Measurements from ENCODE around the gene KRT75.
"Not testable (repeated sequence)": the region's sequence is repeated elsewhere in the genome, so short reads cannot be mapped to it uniquely, and the experiment has no call there.

Gene KRT75

DNA sequence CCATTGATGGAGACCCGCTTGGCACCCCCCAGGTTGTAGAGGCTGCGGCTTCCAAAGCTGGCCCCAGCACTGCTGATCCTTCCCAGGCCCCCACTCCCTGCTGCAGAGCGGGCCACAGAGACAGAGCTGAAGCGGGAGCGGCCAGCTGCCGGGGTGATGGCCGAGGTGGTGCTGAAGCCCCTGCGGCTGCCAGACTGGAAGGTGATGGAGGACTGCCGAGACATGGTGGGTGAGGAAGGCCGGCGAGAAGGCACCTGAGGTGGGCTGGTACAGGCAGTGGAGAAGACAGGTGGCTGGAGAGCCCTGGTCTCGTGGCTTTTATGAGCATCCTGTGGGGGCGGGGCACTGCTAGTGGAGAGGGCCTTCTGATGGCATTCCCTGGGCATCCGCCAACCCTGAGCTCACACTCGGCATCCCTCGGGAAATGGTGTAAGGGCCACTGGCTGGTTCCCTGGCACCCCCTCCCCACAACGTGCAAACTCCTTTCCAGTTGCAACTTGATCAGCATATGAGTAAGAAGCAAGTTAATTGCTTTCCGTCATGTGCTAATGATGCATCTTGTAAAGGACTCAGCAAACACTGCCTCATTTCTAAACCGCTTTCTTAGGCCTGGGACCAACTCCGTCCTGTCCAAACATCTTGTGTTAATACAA is at the start of gene KRT75:
Gene KRT75, minus strand, starts transcription at position 291 of the 653 bp plus-strand sequence. Its CDS starts 67 bp downstream, at position 224.
- no peak for DNase-seq

- no peak for DNase-seq
These were observed 45.9 kb upstream of the KRT75 start for GRCh38 chr12:52480073-52480472.

DNA sequence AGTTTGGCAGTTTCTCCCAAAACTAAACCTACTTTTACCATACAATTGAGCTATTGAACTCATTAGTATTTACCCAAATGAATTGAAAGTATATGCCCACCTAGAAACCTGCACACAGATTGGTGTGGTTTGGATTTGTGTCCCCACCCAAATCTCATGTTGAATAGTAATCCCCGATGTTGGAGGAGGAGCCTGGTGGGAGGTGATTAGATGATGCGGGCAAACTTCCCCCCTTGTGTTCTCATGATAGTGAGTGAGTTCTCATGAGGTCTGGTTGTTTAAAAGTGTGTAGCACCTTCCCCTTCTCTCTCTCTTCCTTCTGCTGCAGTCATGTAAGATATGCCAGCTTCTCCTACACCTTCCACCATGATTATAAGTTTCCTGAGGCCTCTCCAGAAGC is 43.5 kb upstream of the KRT75 start:
- no peak for DNase-seq

GRCh38 chr12:52474212-52474611 is 40.0 kb upstream of the KRT75 start:
- no peak for DNase-seq

DNA sequence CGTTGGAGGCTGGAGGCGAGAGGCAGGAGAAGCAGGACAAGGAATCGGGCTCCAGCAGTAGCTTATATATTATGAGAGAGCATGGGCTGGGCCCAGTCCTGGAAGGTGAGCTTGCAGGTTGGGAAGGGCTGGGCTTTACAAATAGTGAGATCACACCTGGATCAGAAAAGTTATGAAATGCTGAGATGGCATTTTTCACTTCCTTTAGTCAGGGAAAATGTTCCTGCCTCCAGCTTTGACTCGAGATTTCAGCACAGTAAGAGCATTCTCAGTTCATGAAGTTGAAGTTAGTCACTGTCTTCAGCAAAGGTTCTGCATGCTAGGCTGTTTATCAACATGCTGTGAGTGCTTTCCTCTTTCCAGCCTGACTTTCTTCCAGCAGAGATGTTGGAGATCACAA is 39.6 kb upstream of the KRT75 start, which contains the start of gene KRT6C:
Gene KRT6C, minus strand, starts transcription at position 38 of the 400 bp plus-strand sequence. CDS start 68 bp downstream, outside the sequence.
- no peak for DNase-seq

- DNase-seq = no peak
These were observed 35.7 kb upstream of the KRT75 start for GRCh38 chr12:52469853-52470252.

GRCh38 chr12:52464897-52465296 is 30.7 kb upstream of the KRT75 start:
- DNase-seq = no peak

GRCh38 chr12:52461693-52462092 is 27.5 kb upstream of the KRT75 start:
- no peak for DNase-seq

DNA sequence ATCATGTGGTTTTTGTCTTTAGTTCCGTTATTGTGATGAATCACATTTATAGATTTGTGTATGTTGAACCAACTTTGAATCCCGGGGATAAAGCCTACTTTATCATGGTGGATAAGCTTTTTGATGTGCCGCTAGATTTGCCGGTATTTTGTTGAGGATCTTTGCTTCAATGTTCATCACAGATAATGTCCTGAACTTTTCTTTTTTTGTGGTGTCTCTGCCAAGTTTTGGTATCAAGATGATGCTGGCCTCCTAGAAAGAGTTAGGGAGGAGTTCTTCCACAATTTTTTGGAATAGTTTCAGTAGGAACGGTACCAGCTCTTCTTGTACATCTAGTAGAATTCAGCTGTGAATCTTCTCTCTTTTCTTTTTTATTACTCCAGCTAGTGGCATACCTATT is 24.7 kb upstream of the KRT75 start:
- no peak for DNase-seq

DNA sequence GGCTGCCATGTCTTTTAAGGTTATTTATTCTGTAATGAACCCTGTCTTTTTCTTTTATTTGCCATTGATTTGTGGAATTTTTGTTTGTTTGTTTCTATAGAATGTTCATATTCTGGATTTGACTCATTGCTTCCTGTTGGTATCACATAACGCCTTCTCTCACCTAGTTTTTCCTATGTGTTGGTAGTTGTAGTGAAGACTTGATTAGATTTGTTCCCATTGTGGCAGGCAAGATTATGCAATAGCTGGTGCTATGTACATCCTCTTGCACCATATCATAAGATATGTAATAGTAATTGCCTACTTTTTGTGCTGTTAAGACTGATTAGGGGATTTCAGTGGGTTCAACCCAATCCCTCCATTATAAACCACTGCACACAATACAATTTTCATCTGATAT is 21.6 kb upstream of the KRT75 start:
- no peak for DNase-seq

GRCh38 chr12:52454411-52455201 is 20.4 kb upstream of the KRT75 start:
- DNase-seq = no peak

GRCh38 chr12:52452101-52452500 is 17.9 kb upstream of the KRT75 start, which contains the start of gene KRT6B:
TSS of gene KRT6B (minus strand) at chr12:52452146. CDS start at chr12:52452078, 68 bp downstream.
- no peak for DNase-seq

DNA sequence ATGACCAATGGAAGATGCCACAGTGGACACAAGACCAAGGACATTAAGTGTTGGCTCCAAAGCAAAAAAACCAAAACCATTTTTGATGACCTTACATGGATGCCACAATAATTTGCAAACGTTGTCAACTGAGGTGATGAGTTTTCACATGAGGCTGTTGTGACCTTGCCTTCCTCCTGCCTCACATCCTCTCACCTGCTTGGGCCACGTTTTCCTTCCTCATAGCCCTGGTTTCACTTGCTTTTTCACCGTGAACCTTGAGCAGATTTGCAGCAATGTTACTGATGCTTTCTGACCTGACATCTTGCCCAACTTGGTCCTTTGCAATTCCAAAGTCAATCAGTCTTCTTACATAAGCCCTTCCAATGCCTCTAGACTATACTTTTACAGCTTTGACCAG is 14.1 kb upstream of the KRT75 start:
- no peak for DNase-seq

DNA sequence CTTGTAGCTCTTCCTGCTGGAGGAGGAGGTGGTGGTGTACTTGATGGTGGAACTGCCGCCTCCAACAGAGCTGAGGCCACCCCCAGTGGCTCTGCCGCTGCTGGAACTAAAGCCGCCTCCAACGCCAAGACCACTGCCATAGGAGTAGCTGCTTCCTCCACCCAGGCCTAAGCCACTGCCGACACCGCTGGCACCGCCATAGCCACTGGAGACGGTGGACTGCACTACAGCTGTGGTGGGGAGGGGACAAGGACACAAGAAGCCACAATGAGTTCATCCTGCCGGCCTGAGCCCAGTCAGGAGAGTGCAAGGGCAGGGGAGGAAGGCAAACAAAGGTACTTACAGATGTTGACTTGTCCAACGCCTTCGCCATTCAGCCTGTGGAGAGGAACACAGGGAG is 13.0 kb upstream of the KRT75 start:
- not testable (repeated sequence) for DNase-seq

DNA sequence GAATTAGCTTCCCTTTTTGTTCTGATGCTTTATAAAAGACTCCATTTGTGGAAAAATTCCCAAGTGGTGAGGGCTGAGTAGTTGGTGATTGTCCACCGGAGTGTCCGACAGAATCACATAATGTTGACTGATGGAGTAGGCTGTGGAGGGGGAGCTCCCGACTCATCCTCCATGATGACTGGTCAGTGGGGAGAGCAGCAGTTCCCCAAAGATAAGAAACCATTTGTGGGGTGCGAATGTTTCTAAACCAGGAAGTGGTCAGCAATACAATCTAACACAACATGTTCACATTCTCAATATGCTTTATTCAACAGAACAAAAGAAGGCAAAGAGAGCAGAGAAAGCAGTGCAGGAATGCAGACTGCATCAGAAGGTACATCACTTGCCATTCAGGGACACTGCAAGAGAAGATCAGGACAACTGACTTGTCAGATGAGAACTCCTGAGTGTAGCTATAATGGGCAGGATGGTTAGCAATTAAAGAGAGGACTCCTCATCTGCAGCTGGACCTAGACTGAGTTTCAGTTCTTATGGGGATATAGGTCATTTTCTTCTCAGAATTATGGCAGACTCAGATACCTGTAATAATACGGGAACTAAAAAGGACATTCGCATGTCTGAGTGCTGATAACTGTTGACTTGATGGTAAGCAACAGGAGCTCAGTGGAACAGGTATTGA is 12.3 kb upstream of the KRT75 start:
- DNase-seq = no peak

DNA sequence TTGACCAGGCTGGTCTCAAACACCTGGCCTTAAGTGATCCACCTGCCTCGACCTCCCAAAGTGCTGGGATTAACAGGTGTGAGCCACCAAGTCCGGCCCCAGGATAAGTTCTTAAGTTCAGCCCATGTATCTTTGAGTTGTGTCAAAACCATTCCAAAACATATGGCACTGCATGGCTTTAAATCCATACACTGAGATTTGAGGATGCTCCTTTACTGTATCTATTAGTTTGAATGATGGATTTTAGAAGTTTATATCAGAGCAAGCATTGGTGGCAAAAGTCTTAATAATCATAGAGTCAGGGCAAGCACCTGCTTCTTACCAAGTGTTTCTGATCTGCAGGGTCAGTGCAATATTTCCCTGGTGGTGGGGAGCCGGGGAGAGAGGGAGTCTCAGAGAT is 11.7 kb upstream of the KRT75 start:
- no peak for DNase-seq

GRCh38 chr12:52444647-52445595 is 10.8 kb upstream of the KRT75 start:
- no peak for DNase-seq

GRCh38 chr12:52443966-52444365 is 9.8 kb upstream of the KRT75 start:
- no peak for DNase-seq

- no peak for DNase-seq
These were observed 8.5 kb upstream of the KRT75 start for GRCh38 chr12:52442600-52443061.

DNA sequence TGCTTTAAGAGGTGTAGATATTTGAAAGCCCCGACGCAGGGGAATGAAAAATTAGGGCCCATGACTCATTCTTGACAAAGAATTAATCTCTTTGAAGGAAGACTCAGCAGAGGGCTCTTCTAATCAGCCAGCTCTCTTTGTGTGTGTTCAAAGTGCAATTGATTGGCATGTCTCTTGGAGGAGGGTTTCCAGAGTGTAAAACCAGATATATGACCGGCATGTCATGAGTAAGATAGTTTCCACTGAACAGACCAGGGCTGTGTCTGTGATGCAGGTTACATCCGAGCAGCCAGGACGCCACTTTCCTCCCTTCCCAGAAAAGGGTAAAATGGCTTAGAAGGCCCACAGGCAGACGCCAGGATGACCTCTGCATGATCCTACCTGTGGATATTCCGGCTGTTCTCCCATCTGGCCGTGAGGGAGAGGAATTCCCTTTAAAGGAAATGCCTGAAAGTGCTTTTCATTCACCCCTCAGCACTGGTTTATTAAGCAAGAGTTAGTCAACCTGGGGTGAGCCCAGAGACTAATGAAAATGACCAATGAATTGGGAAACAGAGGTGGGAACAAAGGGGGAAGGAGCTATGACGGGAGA is 7.2 kb upstream of the KRT75 start:
- DNase-seq = no peak

DNA sequence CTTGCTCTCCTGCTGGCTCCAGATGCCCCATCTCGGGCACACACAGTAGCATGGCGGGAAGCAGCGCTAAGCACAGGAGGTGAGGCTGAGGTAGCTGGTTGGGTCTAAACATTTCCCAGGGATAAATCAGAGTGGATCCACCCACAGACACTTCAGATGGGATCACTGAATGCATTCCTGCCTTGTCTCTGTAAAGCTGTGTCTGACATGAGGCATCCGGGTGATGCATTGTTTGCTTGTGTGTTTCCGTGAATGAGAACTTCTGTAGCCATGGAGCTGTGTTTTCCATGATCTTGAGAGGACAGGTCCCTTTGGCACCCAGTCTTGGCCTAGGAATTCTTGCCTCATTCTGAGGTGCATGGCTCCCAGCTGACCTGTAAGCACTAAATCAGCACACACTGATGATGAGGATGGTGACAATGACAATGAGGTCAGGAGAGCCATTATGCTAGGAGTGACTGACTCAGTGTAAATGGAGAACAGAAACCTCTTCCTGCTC is 6.7 kb upstream of the KRT75 start:
- no peak for DNase-seq

DNA sequence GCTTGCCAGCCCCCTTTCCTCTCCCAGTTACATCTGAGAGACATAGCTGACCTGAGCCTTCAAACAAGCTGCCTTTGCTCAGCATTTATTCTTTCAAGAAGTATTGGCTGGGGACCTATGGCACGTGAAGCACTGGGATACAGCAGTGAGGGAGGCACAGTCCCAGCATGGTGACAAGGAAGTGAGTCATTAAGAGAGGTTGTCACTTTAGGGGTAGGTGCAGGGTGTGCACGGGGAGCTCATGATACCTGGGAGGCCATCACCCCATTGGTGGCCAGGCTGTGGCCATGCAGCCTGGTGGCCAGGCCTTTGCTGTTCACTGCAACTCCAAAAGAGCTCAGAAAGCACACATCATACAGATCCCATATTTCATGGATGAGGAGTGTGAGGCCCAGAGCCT is 5.7 kb upstream of the KRT75 start:
- DNase-seq = no peak
